Mammary epithelial cell (primary cell): ENCODE measurements around the gene GPC6.

Experiments
- EZH2 ChIP-seq: IDR thresholded peaks from 2 replicates; pipeline ENCODE4 v1.6.1; 2012; ENCODE audit warnings: low read length, inconsistent platforms, borderline replicate concordance
- TF ChIP-seq, protein P1 (sequence below), 2 donors: IDR thresholded peaks in 1 of 2; conservative IDR thresholded peaks in 1 of 2; 2 replicates each; pipeline ENCODE4 v1.5.1; 2011 to 2012; ENCODE audit warnings: inconsistent platforms in 2 of 2, low read length in 2 of 2, mild to moderate bottlenecking in 2 of 2, control low read depth in 1 of 2, low read depth in 1 of 2; ENCODE audit not compliant: insufficient read depth in 1 of 2; ENCODE audit errors: extremely low read depth in 1 of 2

DNA sequence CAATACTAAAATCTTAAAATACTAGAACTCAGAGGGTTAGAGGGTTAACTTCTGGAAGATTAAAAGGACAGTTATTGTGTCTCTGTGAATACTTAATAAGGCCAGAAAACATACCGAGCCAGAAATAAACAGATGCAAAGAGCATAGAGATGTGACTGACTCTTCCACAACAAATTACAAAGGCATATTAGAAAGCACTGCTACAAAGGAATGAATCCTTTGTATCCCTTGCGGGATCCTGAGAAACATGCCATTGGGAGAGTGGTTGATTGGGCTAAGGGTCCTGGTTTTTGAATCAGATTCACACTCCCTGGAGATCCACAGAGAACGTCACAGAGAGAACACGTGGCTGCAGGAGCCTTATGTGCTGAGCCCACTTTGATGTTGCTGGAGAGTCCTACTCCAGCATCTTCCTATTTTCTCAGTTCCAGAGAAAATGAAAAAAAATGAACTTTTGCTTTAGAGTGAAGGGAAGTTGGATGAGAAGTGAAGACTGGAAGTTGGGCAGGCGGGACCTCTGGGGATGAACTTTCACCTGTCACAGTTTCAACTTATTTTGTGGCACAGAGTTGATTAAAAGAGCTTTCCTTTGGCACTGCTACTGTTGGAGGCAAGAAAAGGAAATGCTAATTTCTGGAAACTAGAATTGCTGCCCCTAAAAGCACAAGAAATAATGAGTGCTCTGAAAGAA is 943.0 kb downstream of the GPC6 start:
- TF ChIP-seq, protein P1, sequence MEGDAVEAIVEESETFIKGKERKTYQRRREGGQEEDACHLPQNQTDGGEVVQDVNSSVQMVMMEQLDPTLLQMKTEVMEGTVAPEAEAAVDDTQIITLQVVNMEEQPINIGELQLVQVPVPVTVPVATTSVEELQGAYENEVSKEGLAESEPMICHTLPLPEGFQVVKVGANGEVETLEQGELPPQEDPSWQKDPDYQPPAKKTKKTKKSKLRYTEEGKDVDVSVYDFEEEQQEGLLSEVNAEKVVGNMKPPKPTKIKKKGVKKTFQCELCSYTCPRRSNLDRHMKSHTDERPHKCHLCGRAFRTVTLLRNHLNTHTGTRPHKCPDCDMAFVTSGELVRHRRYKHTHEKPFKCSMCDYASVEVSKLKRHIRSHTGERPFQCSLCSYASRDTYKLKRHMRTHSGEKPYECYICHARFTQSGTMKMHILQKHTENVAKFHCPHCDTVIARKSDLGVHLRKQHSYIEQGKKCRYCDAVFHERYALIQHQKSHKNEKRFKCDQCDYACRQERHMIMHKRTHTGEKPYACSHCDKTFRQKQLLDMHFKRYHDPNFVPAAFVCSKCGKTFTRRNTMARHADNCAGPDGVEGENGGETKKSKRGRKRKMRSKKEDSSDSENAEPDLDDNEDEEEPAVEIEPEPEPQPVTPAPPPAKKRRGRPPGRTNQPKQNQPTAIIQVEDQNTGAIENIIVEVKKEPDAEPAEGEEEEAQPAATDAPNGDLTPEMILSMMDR (conservative IDR thresholded peaks at IDR 0.05 in 1 of 2, IDR thresholded peaks at IDR 0.05 in 1 of 2; ENCODE audit: extremely low read depth in 1 of 2, insufficient read depth in 1 of 2, low read depth in 1 of 2, low read length in 2 of 2): no peak
- no peak for TF ChIP-seq EZH2
